ENCODE results near the gene BDKRB2. TPM values are rescaled to one million over a fixed set of nuclear protein-coding genes. Genes with fewer than 3 reads are reported as not detected.

Gene BDKRB2
- total and polyA plus RNA-seq, 2 donors (not counting 1 experiment from before 2014, with no cell fraction given), result not detected

DNA sequence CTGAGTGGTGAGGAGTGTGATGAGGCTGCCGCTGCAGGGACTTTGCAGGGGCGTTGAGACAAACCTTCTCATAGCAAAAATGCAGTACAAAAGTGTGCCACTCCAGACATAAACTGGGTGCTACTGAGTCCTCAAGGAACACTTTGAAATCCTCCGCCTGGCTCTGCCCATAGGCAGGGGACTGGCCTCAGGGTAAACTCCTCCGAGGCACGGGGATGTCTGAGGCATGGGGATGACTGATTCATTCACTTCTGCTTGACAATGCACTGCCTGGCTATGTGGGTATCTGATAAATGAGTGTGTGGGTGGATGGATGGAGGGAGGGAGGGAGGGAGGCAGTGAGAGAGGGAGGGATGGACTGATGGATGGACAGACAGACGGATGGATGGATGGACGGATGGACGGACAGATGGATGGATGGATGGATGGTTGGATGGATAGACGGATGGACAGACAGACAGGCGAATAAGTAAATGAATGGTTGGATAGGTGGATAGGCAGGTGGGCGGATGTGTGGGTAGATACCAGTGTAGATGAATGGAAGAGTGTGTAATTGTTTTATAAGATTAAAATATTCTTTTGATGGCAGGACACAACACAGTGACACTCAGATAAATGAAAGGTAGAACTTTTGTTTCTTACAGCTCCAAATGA lies 2.1 kb upstream of the BDKRB2 start:
- no peak for ATAC-seq (ENCODE audit: low read depth)
- Histone ChIP-seq H3K36me3 (replicated peaks in 1 of 2; ENCODE audit: control extremely low read depth in 1 of 2, control insufficient read depth in 1 of 2, extremely low read depth in 1 of 2, insufficient read depth in 2 of 2, low read length in 1 of 2) (no peaks in the 10 kb centered on the region), H3K9me3 (ENCODE audit: control extremely low read depth in 1 of 3, control insufficient read depth in 2 of 3, insufficient read depth in 1 of 3, low read length in 2 of 3) (peaks cover 0 to 19% (median 0%) of the 10 kb centered on the region in 3 donors), H3K4me1 (ENCODE audit: control insufficient read depth in 2 of 2, insufficient read depth in 2 of 2, low read length in 2 of 2) (peaks cover 6 to 15% of the 10 kb centered on the region in 2 donors), H3K79me2 (ENCODE audit: control insufficient read depth, insufficient read depth, low read length) (no peaks in the 10 kb centered on the region), H3K27me3 (replicated peaks in 1 of 4; ENCODE audit: control extremely low read depth in 1 of 4, control insufficient read depth in 3 of 4, insufficient read depth in 4 of 4, low read length in 3 of 4) (peaks cover 0 to 49% (median 5%) of the 10 kb centered on the region in 4 experiments), H3K4me3 (ENCODE audit: control extremely low read depth in 1 of 5, extremely low read depth in 1 of 5, insufficient read depth in 1 of 5, low read depth in 2 of 5, low read length in 4 of 5) (no peak overlapping the region), H4K20me1 (ENCODE audit: control insufficient read depth, insufficient read depth, low read length, poor library complexity, severe bottlenecking) (no peaks in the 10 kb centered on the region), H3K27ac (ENCODE audit: low read length in 2 of 2) (no peak overlapping the region), H3K4me2 (replicated peaks; ENCODE audit: low read depth, low read length, poor library complexity, severe bottlenecking) (no peak overlapping the region), H3K9ac (ENCODE audit: low read length) (no peak overlapping the region), H2AFZ (ENCODE audit: insufficient read depth, low read depth, low read length, poor library complexity, severe bottlenecking) (no peak overlapping the region)
- no peaks in the 10 kb centered on the region for H3K9me3 Mint-ChIP-seq (ENCODE audit: insufficient read depth)
- TF ChIP-seq, protein P1, sequence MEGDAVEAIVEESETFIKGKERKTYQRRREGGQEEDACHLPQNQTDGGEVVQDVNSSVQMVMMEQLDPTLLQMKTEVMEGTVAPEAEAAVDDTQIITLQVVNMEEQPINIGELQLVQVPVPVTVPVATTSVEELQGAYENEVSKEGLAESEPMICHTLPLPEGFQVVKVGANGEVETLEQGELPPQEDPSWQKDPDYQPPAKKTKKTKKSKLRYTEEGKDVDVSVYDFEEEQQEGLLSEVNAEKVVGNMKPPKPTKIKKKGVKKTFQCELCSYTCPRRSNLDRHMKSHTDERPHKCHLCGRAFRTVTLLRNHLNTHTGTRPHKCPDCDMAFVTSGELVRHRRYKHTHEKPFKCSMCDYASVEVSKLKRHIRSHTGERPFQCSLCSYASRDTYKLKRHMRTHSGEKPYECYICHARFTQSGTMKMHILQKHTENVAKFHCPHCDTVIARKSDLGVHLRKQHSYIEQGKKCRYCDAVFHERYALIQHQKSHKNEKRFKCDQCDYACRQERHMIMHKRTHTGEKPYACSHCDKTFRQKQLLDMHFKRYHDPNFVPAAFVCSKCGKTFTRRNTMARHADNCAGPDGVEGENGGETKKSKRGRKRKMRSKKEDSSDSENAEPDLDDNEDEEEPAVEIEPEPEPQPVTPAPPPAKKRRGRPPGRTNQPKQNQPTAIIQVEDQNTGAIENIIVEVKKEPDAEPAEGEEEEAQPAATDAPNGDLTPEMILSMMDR (IDR thresholded peaks at IDR 0.05), result no peak
- TF ChIP-seq EZH2 (IDR thresholded peaks at IDR 0.05; ENCODE audit: borderline replicate concordance, insufficient read depth, low read depth, low read length, poor library complexity, severe bottlenecking), result no peak
- intact Hi-C loops (cut with micrococcal nuclease), result no loop called here
- H3K4me3 Mint-ChIP-seq, result no peak overlapping the region
- ChIA-PET POLR2A (no interaction called here), CTCF (no interaction called here)
- H3K27me3 Mint-ChIP-seq, result peaks cover 38% of the 10 kb centered on the region
- no peak for DNase-seq
- peaks cover 5% of the 10 kb centered on the region for H3K4me1 Mint-ChIP-seq
- no peak overlapping the region for H3K27ac Mint-ChIP-seq
- WGBS (ENCODE audit: insufficient coverage), result 86% methylated on average over 8 of the region's 11 CpGs

DNA sequence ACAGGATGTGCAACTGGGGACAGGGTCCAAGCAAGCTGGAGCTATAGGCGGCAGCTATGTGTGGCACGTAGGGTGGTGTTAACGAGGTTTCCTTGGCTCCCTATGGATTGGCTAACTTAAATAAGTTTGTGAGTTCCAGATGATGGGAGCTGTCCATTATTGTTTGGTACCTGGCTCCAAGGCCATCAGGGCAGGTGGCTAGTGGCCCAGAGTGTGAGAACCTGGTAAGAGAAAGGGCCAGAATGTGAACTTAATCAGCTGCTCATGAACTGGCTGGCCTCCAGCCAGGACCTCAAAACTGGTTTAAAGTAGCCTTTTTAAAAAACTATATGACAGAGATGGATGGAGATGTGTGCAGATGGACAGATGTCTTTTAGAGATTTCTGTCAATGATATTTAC lies 1.5 kb upstream of the BDKRB2 start:
- no peak for DNase-seq
- ChIA-PET CTCF (no interaction called here), POLR2A (no interaction called here)
- no peaks in the 10 kb centered on the region for H3K9me3 Mint-ChIP-seq (ENCODE audit: insufficient read depth)
- H3K9ac ChIP-seq (ENCODE audit: low read length), result no peak overlapping the region
- peaks cover 0 to 49% (median 5%) of the 10 kb centered on the region in 4 experiments for H3K27me3 ChIP-seq (replicated peaks in 1 of 4; ENCODE audit: control extremely low read depth in 1 of 4, control insufficient read depth in 3 of 4, insufficient read depth in 4 of 4, low read length in 3 of 4)
- intact Hi-C loops (cut with micrococcal nuclease), result no loop called here
- no peaks in the 10 kb centered on the region for H3K79me2 ChIP-seq (ENCODE audit: control insufficient read depth, insufficient read depth, low read length)
- peaks cover 39% of the 10 kb centered on the region for H3K27me3 Mint-ChIP-seq
- H3K4me1 ChIP-seq (ENCODE audit: control insufficient read depth in 2 of 2, insufficient read depth in 2 of 2, low read length in 2 of 2), result peaks cover 6 to 15% of the 10 kb centered on the region in 2 donors
- peaks cover 5% of the 10 kb centered on the region for H3K4me1 Mint-ChIP-seq
- no peaks in the 10 kb centered on the region for H3K36me3 ChIP-seq (replicated peaks in 1 of 2; ENCODE audit: control extremely low read depth in 1 of 2, control insufficient read depth in 1 of 2, extremely low read depth in 1 of 2, insufficient read depth in 2 of 2, low read length in 1 of 2)
- WGBS (ENCODE audit: insufficient coverage), result 93% methylated on average over 3 of the region's 3 CpGs
- no peak overlapping the region for H3K4me3 ChIP-seq (ENCODE audit: control extremely low read depth in 1 of 5, extremely low read depth in 1 of 5, insufficient read depth in 1 of 5, low read depth in 2 of 5, low read length in 4 of 5)
- no peak overlapping the region for H3K4me3 Mint-ChIP-seq
- H3K27ac Mint-ChIP-seq, result no peak overlapping the region
- no peak overlapping the region for H3K27ac ChIP-seq (ENCODE audit: low read length in 2 of 2)
- no peak for ATAC-seq (ENCODE audit: low read depth)
- TF ChIP-seq, protein P1 (IDR thresholded peaks at IDR 0.05), result no peak
- TF ChIP-seq EZH2 (IDR thresholded peaks at IDR 0.05; ENCODE audit: borderline replicate concordance, insufficient read depth, low read depth, low read length, poor library complexity, severe bottlenecking), result no peak
- no peak overlapping the region for H2AFZ ChIP-seq (ENCODE audit: insufficient read depth, low read depth, low read length, poor library complexity, severe bottlenecking)
- H3K4me2 ChIP-seq (replicated peaks; ENCODE audit: low read depth, low read length, poor library complexity, severe bottlenecking), result no peak overlapping the region
- H4K20me1 ChIP-seq (ENCODE audit: control insufficient read depth, insufficient read depth, low read length, poor library complexity, severe bottlenecking), result no peaks in the 10 kb centered on the region
- peaks cover 0 to 15% (median 0%) of the 10 kb centered on the region in 3 donors for H3K9me3 ChIP-seq (ENCODE audit: control extremely low read depth in 1 of 3, control insufficient read depth in 2 of 3, insufficient read depth in 1 of 3, low read length in 2 of 3)

Data from B cell (primary cell).